ENCODE measurements around the gene CRTAP. TPM values are rescaled to one million over a fixed set of nuclear protein-coding genes. Genes with fewer than 3 reads are reported as not detected.
"Not testable (repeated sequence)": the region's sequence is repeated elsewhere in the genome, so short reads cannot be mapped to it uniquely, and the experiment has no call there.

The CRTAP gene
- total and polyA plus RNA-seq, 9 donors = 142 to 260 (median 185) TPM

GRCh38 chr3:33076952-33077351 lies 36.9 kb upstream of the CRTAP start:
- Histone ChIP-seq H3K27me3 (ENCODE audit: control insufficient read depth, insufficient read depth, low read length) (no peaks in the 10 kb centered on the region), H3K4me3 (ENCODE audit: low read length) (no peak overlapping the region), H3K4me1 (ENCODE audit: control insufficient read depth, insufficient read depth, low read length) (no peaks in the 10 kb centered on the region), H3K36me3 (ENCODE audit: control insufficient read depth, insufficient read depth, low read length) (peaks cover 8% of the 10 kb centered on the region), H3K27ac (ENCODE audit: low read length) (no peak overlapping the region), H3K9me3 (replicated peaks; ENCODE audit: control insufficient read depth, low read depth, low read length) (no peaks in the 10 kb centered on the region)
- no CpG with 5 or more reads among the region's 8 CpGs for WGBS (ENCODE audit: insufficient coverage)
- no peak for DNase-seq

DNA sequence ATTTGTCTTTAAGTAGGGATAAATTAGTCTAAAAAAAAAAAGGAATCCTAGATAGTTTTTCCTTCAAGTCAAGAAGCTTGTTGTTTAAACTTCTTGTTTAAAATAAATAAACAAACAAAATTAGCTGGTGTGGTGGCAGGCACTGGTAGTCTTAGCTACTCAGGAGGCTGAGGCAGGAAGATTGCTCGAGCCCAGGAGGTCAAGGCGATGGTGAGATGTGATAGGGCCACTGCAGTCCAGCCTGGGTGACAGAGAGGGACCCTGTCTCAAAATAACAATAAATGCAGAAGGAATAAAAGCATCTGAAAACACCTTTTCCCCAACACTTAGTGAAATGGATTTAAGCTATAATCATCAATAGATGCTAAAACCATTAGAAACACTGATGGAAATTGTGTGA lies 35.8 kb upstream of the CRTAP start:
- Histone ChIP-seq H3K27me3 (ENCODE audit: control insufficient read depth, insufficient read depth, low read length) (no peaks in the 10 kb centered on the region), H3K27ac (ENCODE audit: low read length) (no peak overlapping the region), H3K9me3 (replicated peaks; ENCODE audit: control insufficient read depth, low read depth, low read length) (no peaks in the 10 kb centered on the region), H3K4me1 (ENCODE audit: control insufficient read depth, insufficient read depth, low read length) (no peaks in the 10 kb centered on the region), H3K4me3 (ENCODE audit: low read length) (no peak overlapping the region), H3K36me3 (ENCODE audit: control insufficient read depth, insufficient read depth, low read length) (no peaks in the 10 kb centered on the region)
- no CpG with 5 or more reads among the region's 2 CpGs for WGBS (ENCODE audit: insufficient coverage)
- no peak for DNase-seq

DNA sequence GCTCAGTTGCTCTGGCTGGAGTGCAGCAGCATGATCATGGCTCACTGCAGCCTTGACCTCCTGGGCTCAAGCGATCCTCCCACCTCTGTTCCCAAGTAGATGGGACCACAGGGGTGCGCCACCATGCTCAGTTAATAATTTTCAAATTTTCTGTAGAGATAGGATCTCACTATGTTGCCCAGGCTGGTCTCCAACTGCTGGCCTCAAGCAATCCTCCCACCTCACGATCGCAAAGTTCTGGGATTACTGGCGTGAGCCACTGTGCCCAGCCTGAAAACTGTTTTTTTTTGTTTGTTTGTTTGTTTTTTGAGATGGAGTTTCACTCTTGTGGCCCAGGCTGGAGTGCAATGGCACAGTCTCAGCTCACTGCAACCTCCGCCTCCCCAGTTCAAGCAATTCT lies 34.0 kb upstream of the CRTAP start:
- not testable (repeated sequence) for H3K9me3 ChIP-seq (replicated peaks; ENCODE audit: control insufficient read depth, low read depth, low read length); H3K27ac ChIP-seq (ENCODE audit: low read length); H3K4me1 ChIP-seq (ENCODE audit: control insufficient read depth, insufficient read depth, low read length); H3K36me3 ChIP-seq (ENCODE audit: control insufficient read depth, insufficient read depth, low read length); DNase-seq; H3K27me3 ChIP-seq (ENCODE audit: control insufficient read depth, insufficient read depth, low read length); H3K4me3 ChIP-seq (ENCODE audit: low read length)
- WGBS (ENCODE audit: insufficient coverage) = no CpG with 5 or more reads among the region's 6 CpGs

- no peak for DNase-seq
- Histone ChIP-seq H3K36me3 (ENCODE audit: control insufficient read depth, insufficient read depth, low read length) (no peaks in the 10 kb centered on the region), H3K4me1 (ENCODE audit: control insufficient read depth, insufficient read depth, low read length) (no peaks in the 10 kb centered on the region), H3K9me3 (replicated peaks; ENCODE audit: control insufficient read depth, low read depth, low read length) (no peaks in the 10 kb centered on the region), H3K27ac (ENCODE audit: low read length) (no peak overlapping the region), H3K27me3 (ENCODE audit: control insufficient read depth, insufficient read depth, low read length) (no peaks in the 10 kb centered on the region), H3K4me3 (ENCODE audit: low read length) (no peak overlapping the region)
These were observed 32.0 kb upstream of the CRTAP start for GRCh38 chr3:33081812-33082211.

GRCh38 chr3:33083958-33084357 lies 29.9 kb upstream of the CRTAP start:
- H3K27me3 ChIP-seq (ENCODE audit: control insufficient read depth, insufficient read depth, low read length) = no peaks in the 10 kb centered on the region
- no peaks in the 10 kb centered on the region for H3K4me1 ChIP-seq (ENCODE audit: control insufficient read depth, insufficient read depth, low read length)
- WGBS (ENCODE audit: insufficient coverage) = no CpG with 5 or more reads among the region's 2 CpGs
- H3K4me3 ChIP-seq (ENCODE audit: low read length) = no peak overlapping the region
- no peak for DNase-seq
- H3K27ac ChIP-seq (ENCODE audit: low read length) = no peak overlapping the region
- peaks cover 3% of the 10 kb centered on the region for H3K9me3 ChIP-seq (replicated peaks; ENCODE audit: control insufficient read depth, low read depth, low read length)
- H3K36me3 ChIP-seq (ENCODE audit: control insufficient read depth, insufficient read depth, low read length) = no peaks in the 10 kb centered on the region

DNA sequence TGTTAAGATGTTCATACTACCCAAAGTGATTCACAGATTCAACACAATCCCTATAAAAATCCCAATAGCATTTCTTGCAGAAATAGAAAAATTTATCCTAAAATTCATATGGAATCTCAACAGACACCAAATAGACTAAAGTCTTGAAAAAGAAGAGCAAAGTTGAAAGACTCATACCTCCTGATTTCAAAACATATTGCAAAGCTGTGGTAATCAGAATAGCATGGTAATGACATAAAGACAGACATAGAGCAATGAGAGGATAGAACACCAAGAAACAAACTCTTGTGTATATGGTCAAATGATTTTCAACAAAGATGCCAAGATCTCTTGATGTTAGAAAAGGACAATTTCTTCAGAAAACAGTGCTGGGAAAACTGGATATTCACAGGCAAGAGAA lies 25.1 kb upstream of the CRTAP start:
- Histone ChIP-seq H3K9me3 (replicated peaks; ENCODE audit: control insufficient read depth, low read depth, low read length) (peaks cover 3% of the 10 kb centered on the region), H3K27ac (ENCODE audit: low read length) (no peak overlapping the region), H3K4me1 (ENCODE audit: control insufficient read depth, insufficient read depth, low read length) (no peaks in the 10 kb centered on the region), H3K36me3 (ENCODE audit: control insufficient read depth, insufficient read depth, low read length) (peaks cover 28% of the 10 kb centered on the region), H3K4me3 (ENCODE audit: low read length) (no peak overlapping the region), H3K27me3 (ENCODE audit: control insufficient read depth, insufficient read depth, low read length) (no peaks in the 10 kb centered on the region)
- DNase-seq = no peak

- WGBS (ENCODE audit: insufficient coverage) = no CpG with 5 or more reads among the region's 3 CpGs
- peaks cover 3% of the 10 kb centered on the region for H3K9me3 ChIP-seq (replicated peaks; ENCODE audit: control insufficient read depth, low read depth, low read length)
- no peak overlapping the region for H3K27ac ChIP-seq (ENCODE audit: low read length)
- H3K27me3 ChIP-seq (ENCODE audit: control insufficient read depth, insufficient read depth, low read length) = no peaks in the 10 kb centered on the region
- DNase-seq = no peak
- H3K36me3 ChIP-seq (ENCODE audit: control insufficient read depth, insufficient read depth, low read length) = peaks cover 32% of the 10 kb centered on the region
- H3K4me1 ChIP-seq (ENCODE audit: control insufficient read depth, insufficient read depth, low read length) = no peaks in the 10 kb centered on the region
- no peak overlapping the region for H3K4me3 ChIP-seq (ENCODE audit: low read length)
These were observed 24.3 kb upstream of the CRTAP start for GRCh38 chr3:33089515-33089914.

DNA sequence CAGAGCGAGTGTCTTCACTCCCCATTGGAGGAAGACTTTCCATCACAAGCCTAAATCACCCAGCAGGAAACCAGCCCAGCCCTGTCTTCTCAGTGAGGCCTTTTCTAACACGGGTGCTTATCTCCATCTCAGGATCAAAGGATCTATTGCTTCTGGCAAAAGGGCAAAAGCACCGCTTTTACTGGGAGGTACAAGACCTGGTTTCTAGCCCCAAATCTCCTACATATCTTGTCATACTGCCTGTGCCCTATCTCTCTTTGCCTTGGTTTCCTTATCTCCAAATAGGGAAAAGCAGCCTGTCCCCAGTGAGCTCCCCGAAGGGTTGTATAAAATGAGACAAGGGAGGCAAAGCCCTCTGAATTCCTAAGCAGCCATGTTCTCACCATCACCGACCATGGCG lies 22.1 kb upstream of the CRTAP start:
- WGBS (ENCODE audit: insufficient coverage) = 62% methylated on average over 3 of the region's 6 CpGs
- Histone ChIP-seq H3K27me3 (ENCODE audit: control insufficient read depth, insufficient read depth, low read length) (no peaks in the 10 kb centered on the region), H3K9me3 (replicated peaks; ENCODE audit: control insufficient read depth, low read depth, low read length) (peaks cover 3% of the 10 kb centered on the region), H3K36me3 (ENCODE audit: control insufficient read depth, insufficient read depth, low read length) (peaks cover 32% of the 10 kb centered on the region), H3K4me3 (ENCODE audit: low read length) (no peak overlapping the region), H3K4me1 (ENCODE audit: control insufficient read depth, insufficient read depth, low read length) (peaks cover 10% of the 10 kb centered on the region), H3K27ac (ENCODE audit: low read length) (no peak overlapping the region)
- no peak for DNase-seq

DNA sequence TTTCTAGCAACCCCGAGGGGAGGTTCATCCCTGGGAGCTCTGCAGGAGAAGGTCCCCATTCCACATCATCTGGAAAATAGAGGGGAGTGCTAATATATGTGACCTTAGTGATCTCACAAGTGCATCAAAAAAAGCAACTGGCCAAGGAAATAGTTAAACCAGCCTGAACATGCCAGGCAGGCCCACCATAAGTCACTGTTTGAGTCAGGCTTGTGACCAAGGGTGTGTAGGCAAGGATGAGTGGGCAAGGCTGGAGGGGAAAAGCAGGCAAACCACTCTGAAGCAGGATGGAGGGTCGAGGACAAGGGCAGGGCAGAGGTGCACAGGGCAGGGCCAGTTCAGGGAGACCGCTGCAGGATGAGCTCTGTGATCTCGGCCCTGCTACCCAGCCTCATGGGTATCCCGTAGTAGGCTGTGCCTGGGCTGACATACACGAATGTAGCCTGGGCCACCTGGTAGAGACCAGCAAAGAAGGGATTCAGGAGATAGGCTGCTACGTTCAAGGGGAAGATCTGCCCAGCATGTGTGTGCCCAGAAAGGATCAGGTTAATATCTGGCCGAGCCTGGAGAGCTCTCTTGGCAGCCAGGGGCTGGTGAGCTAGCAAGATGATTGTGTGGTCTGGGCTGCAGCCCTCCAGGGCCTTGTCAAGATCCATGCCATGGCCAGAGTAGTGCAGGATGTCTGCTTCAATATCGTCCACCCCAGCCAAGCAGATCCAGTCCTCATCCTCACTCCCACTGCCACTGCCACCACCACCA lies 21.1 kb upstream of the CRTAP start:
- DNase-seq = no peak
- H3K9me3 ChIP-seq (replicated peaks; ENCODE audit: control insufficient read depth, low read depth, low read length) = peaks cover 3% of the 10 kb centered on the region
- no peak overlapping the region for H3K4me3 ChIP-seq (ENCODE audit: low read length)
- WGBS (ENCODE audit: insufficient coverage) = 91% methylated on average over 8 of the region's 9 CpGs
- H3K36me3 ChIP-seq (ENCODE audit: control insufficient read depth, insufficient read depth, low read length) = peaks cover 32% of the 10 kb centered on the region
- peaks cover 10% of the 10 kb centered on the region for H3K4me1 ChIP-seq (ENCODE audit: control insufficient read depth, insufficient read depth, low read length)
- H3K27ac ChIP-seq (ENCODE audit: low read length) = no peak overlapping the region
- H3K27me3 ChIP-seq (ENCODE audit: control insufficient read depth, insufficient read depth, low read length) = no peaks in the 10 kb centered on the region

DNA sequence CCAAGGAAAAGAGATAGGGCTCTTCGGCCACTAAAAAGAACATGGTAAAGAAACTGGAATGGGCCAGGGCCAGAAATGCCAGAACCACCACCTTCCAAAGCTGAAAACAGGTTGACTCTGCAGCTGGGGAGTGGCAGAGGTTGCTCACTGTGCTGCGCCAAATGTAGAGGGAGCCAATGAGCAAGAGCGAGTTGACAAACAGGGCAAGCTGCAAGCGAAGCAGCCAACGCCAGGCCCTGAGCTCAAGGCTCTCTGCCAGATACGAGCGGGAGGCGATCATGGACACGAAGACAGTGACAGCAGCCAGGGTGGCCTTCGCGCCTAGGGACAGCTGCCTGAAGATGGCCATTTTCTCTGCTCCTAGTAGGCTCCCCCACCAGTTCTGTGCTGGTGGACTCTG lies 20.0 kb upstream of the CRTAP start:
- DNase-seq = no peak
- Histone ChIP-seq H3K4me1 (ENCODE audit: control insufficient read depth, insufficient read depth, low read length) (peaks cover 10% of the 10 kb centered on the region), H3K9me3 (replicated peaks; ENCODE audit: control insufficient read depth, low read depth, low read length) (peaks cover under 1% of the 10 kb centered on the region), H3K36me3 (ENCODE audit: control insufficient read depth, insufficient read depth, low read length) (peaks cover 32% of the 10 kb centered on the region), H3K4me3 (ENCODE audit: low read length) (no peak overlapping the region), H3K27me3 (ENCODE audit: control insufficient read depth, insufficient read depth, low read length) (no peaks in the 10 kb centered on the region), H3K27ac (ENCODE audit: low read length) (no peak overlapping the region)
- WGBS (ENCODE audit: insufficient coverage) = 93% methylated on average over 9 of the region's 11 CpGs

DNA sequence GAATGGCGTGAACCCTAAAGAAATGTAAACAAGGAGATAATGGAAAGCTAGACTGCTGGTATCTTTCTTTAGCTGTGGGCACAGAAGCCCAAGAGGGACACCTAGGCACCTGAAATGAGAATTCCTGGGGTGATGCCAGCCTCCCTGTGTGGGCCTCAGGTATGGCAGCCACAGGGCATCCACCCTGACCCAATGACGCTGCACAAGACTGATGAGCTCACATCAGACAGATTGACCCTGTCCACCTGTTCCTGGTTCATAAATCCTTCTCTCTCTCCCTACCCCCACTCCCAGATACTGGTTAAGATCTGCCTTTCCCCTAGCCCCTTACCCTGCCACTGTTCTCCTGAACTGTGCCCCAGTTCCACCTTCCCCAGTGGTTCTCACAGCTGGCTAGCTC lies 18.4 kb upstream of the CRTAP start:
- Histone ChIP-seq H3K9me3 (replicated peaks; ENCODE audit: control insufficient read depth, low read depth, low read length) (no peaks in the 10 kb centered on the region), H3K27ac (ENCODE audit: low read length) (no peak overlapping the region), H3K36me3 (ENCODE audit: control insufficient read depth, insufficient read depth, low read length) (peaks cover 31% of the 10 kb centered on the region), H3K4me1 (ENCODE audit: control insufficient read depth, insufficient read depth, low read length) (peaks cover 10% of the 10 kb centered on the region), H3K27me3 (ENCODE audit: control insufficient read depth, insufficient read depth, low read length) (no peaks in the 10 kb centered on the region), H3K4me3 (ENCODE audit: low read length) (peak overlapping the region; percentile 75)
- peak; percentile 12 for DNase-seq
- 49% methylated on average over 2 of the region's 2 CpGs for WGBS (ENCODE audit: insufficient coverage)

Data from muscle of leg (tissue), 11 donors.